ENCODE measurements around the gene RPS19BP1. TPM values are rescaled to one million over a fixed set of nuclear protein-coding genes. Genes with fewer than 3 reads are reported as not detected.

The RPS19BP1 gene
- total RNA-seq, result 10 to 100 TPM; 66.5 to 71.4 TPM

- H3K4me3 Mint-ChIP-seq, result peak within 1 kb of the TSS; percentile 93
- POLR2A ChIA-PET, result interaction anchor here (0.6 to 8.6 kb wide), 9 partner anchors 8 to 512 kb away, joined by 3 to 80 read pairs (median 4); partner anchors contain the start of genes ATF4, MIEF1 and RPL3
- H3K4me1 Mint-ChIP-seq, result peaks cover 43% of the 10 kb centered on the region
- H3K27me3 Mint-ChIP-seq, result no peaks in the 10 kb centered on the region
- ATAC-seq (ENCODE audit: low read depth) (peak; percentile 85), DNase-seq (peak; percentile 97)
- peak within 1 kb of the TSS; percentile 97 for H3K27ac Mint-ChIP-seq
- peaks cover 16% of the 10 kb centered on the region for H3K36me3 Mint-ChIP-seq
- no peaks in the 10 kb centered on the region for H3K9me3 Mint-ChIP-seq
Observed at GRCh38 chr22:39532215-39533073, at the start of gene RPS19BP1. Gene RPS19BP1 (minus strand): TSS chr22:39532748. CDS start chr22:39532738, 10 bp downstream.

- DNase-seq, result no peak
- Mint-ChIP-seq H3K36me3 (peaks cover 2% of the 10 kb centered on the region), H3K4me1 (no peaks in the 10 kb centered on the region), H3K27ac (no peak overlapping the region), H3K4me3 (no peak overlapping the region), H3K27me3 (peaks cover 25% of the 10 kb centered on the region), H3K9me3 (peaks cover 5% of the 10 kb centered on the region)
- POLR2A ChIA-PET, result no interaction called here
- no peak for ATAC-seq (ENCODE audit: low read depth)
Observed at GRCh38 chr22:39581303-39581702, 48.8 kb upstream of the RPS19BP1 start.

DNA sequence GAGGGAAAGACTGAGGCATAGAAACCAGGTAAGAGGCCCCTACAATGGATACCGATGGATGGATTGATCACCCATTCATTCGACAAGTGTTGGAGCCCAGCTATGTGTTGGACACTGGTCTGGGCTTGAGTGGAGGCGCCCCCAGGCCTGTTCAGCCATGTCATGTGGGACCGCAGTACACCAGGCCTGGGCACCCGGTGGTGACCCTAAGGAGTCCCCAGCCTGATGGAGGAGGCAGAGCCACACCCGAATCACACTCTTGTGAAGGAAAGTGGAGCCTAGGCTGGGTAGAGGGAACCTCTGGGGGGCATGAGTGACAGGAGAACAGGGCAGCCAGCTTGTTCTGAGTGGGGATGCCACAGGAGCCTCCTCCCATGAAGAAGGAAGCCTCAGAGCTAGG is 48.2 kb upstream of the RPS19BP1 start:
- Mint-ChIP-seq H3K27ac (no peak overlapping the region), H3K27me3 (peaks cover 26% of the 10 kb centered on the region), H3K9me3 (peaks cover 5% of the 10 kb centered on the region), H3K36me3 (peaks cover 2% of the 10 kb centered on the region), H3K4me1 (no peaks in the 10 kb centered on the region), H3K4me3 (no peak overlapping the region)
- ATAC-seq (ENCODE audit: low read depth), result no peak
- DNase-seq, result no peak
- POLR2A ChIA-PET, result no interaction called here

GRCh38 chr22:39580006-39580441 is 47.5 kb upstream of the RPS19BP1 start:
- POLR2A ChIA-PET, result no interaction called here
- DNase-seq, result no peak
- H3K27me3 Mint-ChIP-seq, result peaks cover 30% of the 10 kb centered on the region
- peaks cover 2% of the 10 kb centered on the region for H3K36me3 Mint-ChIP-seq
- peaks cover 5% of the 10 kb centered on the region for H3K9me3 Mint-ChIP-seq
- H3K4me1 Mint-ChIP-seq, result no peaks in the 10 kb centered on the region
- H3K4me3 Mint-ChIP-seq, result no peak overlapping the region
- no peak for ATAC-seq (ENCODE audit: low read depth)
- no peak overlapping the region for H3K27ac Mint-ChIP-seq

DNA sequence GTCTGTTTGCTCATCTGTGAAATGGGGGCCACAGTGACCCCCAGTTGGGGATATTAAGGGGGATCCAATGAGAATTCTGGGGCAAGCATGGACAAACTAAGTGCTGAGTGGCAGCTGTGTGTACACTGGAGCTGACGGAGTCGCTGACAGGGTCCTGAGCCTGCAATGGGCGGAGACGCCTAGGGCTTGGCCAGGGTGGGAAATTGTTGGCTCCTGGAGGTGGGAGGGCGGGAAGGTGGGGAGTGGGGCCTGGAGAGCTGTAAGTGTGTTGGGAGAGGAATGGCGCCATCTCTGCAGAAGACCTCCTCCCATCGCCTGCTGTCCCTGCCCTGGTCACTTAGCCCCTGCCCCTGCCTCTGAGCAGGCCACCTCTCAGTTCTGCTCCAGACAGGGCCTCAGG is 45.4 kb upstream of the RPS19BP1 start:
- DNase-seq (no peak), ATAC-seq (ENCODE audit: low read depth) (no peak)
- Mint-ChIP-seq H3K4me1 (no peaks in the 10 kb centered on the region), H3K27ac (no peak overlapping the region), H3K9me3 (peaks cover 3% of the 10 kb centered on the region), H3K27me3 (peaks cover 31% of the 10 kb centered on the region), H3K4me3 (no peak overlapping the region), H3K36me3 (no peaks in the 10 kb centered on the region)
- POLR2A ChIA-PET, result no interaction called here

DNA sequence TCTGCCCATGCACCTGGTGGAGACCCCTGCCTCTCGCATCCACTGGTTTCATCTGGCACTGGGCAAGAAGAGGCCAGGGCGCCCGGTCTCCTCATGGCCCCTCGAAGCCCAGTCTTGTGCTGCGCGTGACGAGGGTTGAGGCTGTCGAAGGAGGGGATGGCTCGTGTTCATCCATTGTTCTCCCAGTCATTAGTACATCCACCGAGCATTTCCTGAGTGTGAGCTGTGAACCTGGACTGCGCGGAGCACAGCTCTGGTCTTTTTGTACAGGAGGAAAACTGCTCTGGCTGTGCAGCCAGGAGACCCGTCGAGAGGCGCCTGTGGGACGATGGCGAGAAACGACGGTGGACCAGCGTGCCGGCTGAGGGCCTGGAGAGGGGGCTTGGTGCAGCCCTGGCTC is 44.8 kb upstream of the RPS19BP1 start:
- Mint-ChIP-seq H3K27me3 (peaks cover 28% of the 10 kb centered on the region), H3K36me3 (no peaks in the 10 kb centered on the region), H3K9me3 (no peaks in the 10 kb centered on the region), H3K27ac (no peak overlapping the region), H3K4me1 (no peaks in the 10 kb centered on the region), H3K4me3 (no peak overlapping the region)
- POLR2A ChIA-PET, result interaction anchor here (0.6 kb wide), 1 partner anchor 623 kb away, joined by 10 read pairs; no protein-coding TSS in a partner anchor
- DNase-seq (no peak), ATAC-seq (ENCODE audit: low read depth) (no peak)

GRCh38 chr22:39576027-39576426 is 43.5 kb upstream of the RPS19BP1 start:
- Mint-ChIP-seq H3K9me3 (no peaks in the 10 kb centered on the region), H3K4me1 (no peaks in the 10 kb centered on the region), H3K27ac (no peak overlapping the region), H3K4me3 (no peak overlapping the region), H3K27me3 (peaks cover 24% of the 10 kb centered on the region), H3K36me3 (no peaks in the 10 kb centered on the region)
- POLR2A ChIA-PET, result interaction anchor here (0.6 to 1.5 kb wide), 2 partner anchors 9 to 250 kb away, joined by 3 to 5 read pairs; no protein-coding TSS in a partner anchor
- DNase-seq (no peak), ATAC-seq (ENCODE audit: low read depth) (no peak)

- ATAC-seq (ENCODE audit: low read depth) (no peak), DNase-seq (no peak)
- Mint-ChIP-seq H3K4me3 (no peak overlapping the region), H3K27ac (no peak overlapping the region), H3K9me3 (no peaks in the 10 kb centered on the region), H3K27me3 (peaks cover 24% of the 10 kb centered on the region), H3K36me3 (no peaks in the 10 kb centered on the region), H3K4me1 (no peaks in the 10 kb centered on the region)
- POLR2A ChIA-PET, result interaction anchor here (1.5 kb wide), 1 partner anchor 8 kb away, joined by 5 read pairs; no protein-coding TSS in a partner anchor
Observed at GRCh38 chr22:39575552-39575825, 42.9 kb upstream of the RPS19BP1 start.

- no peaks in the 10 kb centered on the region for H3K36me3 Mint-ChIP-seq
- no peaks in the 10 kb centered on the region for H3K4me1 Mint-ChIP-seq
- POLR2A ChIA-PET, result interaction anchor here (1.5 kb wide), 1 partner anchor 8 kb away, joined by 5 read pairs; no protein-coding TSS in a partner anchor
- no peak for ATAC-seq (ENCODE audit: low read depth)
- H3K4me3 Mint-ChIP-seq, result no peak overlapping the region
- DNase-seq, result no peak
- H3K9me3 Mint-ChIP-seq, result no peaks in the 10 kb centered on the region
- peaks cover 23% of the 10 kb centered on the region for H3K27me3 Mint-ChIP-seq
- H3K27ac Mint-ChIP-seq, result no peak overlapping the region
Observed at GRCh38 chr22:39574779-39575551, 42.4 kb upstream of the RPS19BP1 start.

DNA sequence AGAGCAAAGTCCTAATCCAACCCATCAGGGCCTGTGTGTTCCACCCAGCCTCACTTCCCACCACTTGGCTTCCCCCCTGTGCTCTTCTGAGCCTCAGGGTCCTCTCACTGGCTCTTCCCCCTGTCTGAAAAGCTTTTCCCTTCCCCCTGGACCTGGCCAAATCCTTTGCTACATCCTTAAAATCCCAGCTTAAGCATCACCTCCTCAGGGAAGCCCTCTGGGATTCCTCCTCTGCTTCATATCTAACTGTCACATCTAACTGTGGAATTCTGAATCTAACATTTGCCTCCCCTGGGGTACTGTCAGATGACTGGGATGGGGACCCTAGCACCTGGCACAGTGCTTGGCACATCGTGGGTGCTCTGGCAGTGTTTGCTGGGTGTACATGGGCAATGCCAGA is 39.0 kb upstream of the RPS19BP1 start:
- Mint-ChIP-seq H3K4me3 (no peak overlapping the region), H3K27me3 (peaks cover 7% of the 10 kb centered on the region), H3K9me3 (no peaks in the 10 kb centered on the region), H3K4me1 (peaks cover 13% of the 10 kb centered on the region), H3K36me3 (no peaks in the 10 kb centered on the region), H3K27ac (no peak overlapping the region)
- no peak for DNase-seq
- ATAC-seq (ENCODE audit: low read depth), result no peak
- POLR2A ChIA-PET, result interaction anchor here (1.5 kb wide), 1 partner anchor 9 kb away, joined by 4 read pairs; no protein-coding TSS in a partner anchor

- Mint-ChIP-seq H3K27me3 (peaks cover 5% of the 10 kb centered on the region), H3K4me3 (no peak within 1 kb of the TSS), H3K4me1 (peaks cover 14% of the 10 kb centered on the region), H3K27ac (no peak within 1 kb of the TSS), H3K36me3 (peaks cover 2% of the 10 kb centered on the region), H3K9me3 (peaks cover 4% of the 10 kb centered on the region)
- POLR2A ChIA-PET, result interaction anchor here (1.5 kb wide), 1 partner anchor 8 kb away, joined by 4 read pairs; no protein-coding TSS in a partner anchor
- DNase-seq (no peak), ATAC-seq (ENCODE audit: low read depth) (no peak)
Observed at GRCh38 chr22:39570665-39571064, 38.1 kb upstream of the RPS19BP1 start, which contains the start of gene CACNA1I. Gene CACNA1I (plus strand): TSS chr22:39570753. CDS start chr22:39570753, 0 bp downstream.

- Mint-ChIP-seq H3K4me3 (no peak overlapping the region), H3K4me1 (peaks cover 16% of the 10 kb centered on the region), H3K36me3 (peaks cover 2% of the 10 kb centered on the region), H3K27ac (no peak overlapping the region), H3K27me3 (peaks cover 4% of the 10 kb centered on the region), H3K9me3 (peaks cover 9% of the 10 kb centered on the region)
- no peak for DNase-seq
- POLR2A ChIA-PET, result interaction anchor here (1.5 kb wide), 1 partner anchor 8 kb away, joined by 4 read pairs; no protein-coding TSS in a partner anchor
- no peak for ATAC-seq (ENCODE audit: low read depth)
Observed at GRCh38 chr22:39570226-39570625, 37.7 kb upstream of the RPS19BP1 start.

GRCh38 chr22:39569066-39569465 is 36.5 kb upstream of the RPS19BP1 start:
- H3K4me3 Mint-ChIP-seq, result no peak overlapping the region
- peaks cover 2% of the 10 kb centered on the region for H3K27me3 Mint-ChIP-seq
- peaks cover 9% of the 10 kb centered on the region for H3K9me3 Mint-ChIP-seq
- no peak overlapping the region for H3K27ac Mint-ChIP-seq
- DNase-seq (no peak), ATAC-seq (ENCODE audit: low read depth) (no peak)
- POLR2A ChIA-PET, result no interaction called here
- peaks cover 2% of the 10 kb centered on the region for H3K36me3 Mint-ChIP-seq
- peaks cover 16% of the 10 kb centered on the region for H3K4me1 Mint-ChIP-seq
